Heart left ventricle (tissue), 13 donors: ENCODE measurements around the gene TSPAN11.

Experiments
- POLR2A ChIP-seq, 2 donors: fragments of 450-650 bp; IDR thresholded peaks; one replicate each; pipeline ENCODE4 v1.6.1; 2017; ENCODE audit warnings: antibody characterized with exemption in 2 of 2, mild to moderate bottlenecking in 2 of 2, moderate library complexity in 2 of 2
- TF ChIP-seq, protein P1 (sequence below), 12 donors: fragments of 200-600 bp; sonication (generic) in 4 of 12; IDR thresholded peaks; one replicate each; pipeline versions ENCODE4 v1.5.0 to v1.8.0; 2018 to 2022; ENCODE audit warnings: antibody characterized with exemption in 12 of 12, mild to moderate bottlenecking in 5 of 12
- donor health status: ischemic (EF 13 %, LVEDD 7.1; RV severe dilation, severe dysfunction).
- donor health status: DM: no; HTN: yes; CAD: no.
- donor health status: DM: no; HTN: no; CAD: no.
- donor health status: ischemic (EF 25% LVEDD 6.9; RV normal size, moderate dysfunction).
- donor health status: ischemic (EF 25% LVEDD 5.7; RV mildly dilated, moderate dysfunction).
- donor health status: ischemic (EF 35%, LVEDD 5.7; RV mildly dilated, moderate dysfunction).
- donor health status: nonischemic (EF 11% LVEDD 7.7; RV severe dilation, severe dysfunction).
- donor health status: DM: yes; HTN: yes; CAD: no.
- donor health status: PGD.
- donor health status: ischemic (EF 29% LVEDD 5.4; RV normal size, mild dysfunction).
- donor health status: nonischemic (EF 23%, LVEDD 6.1; RV moderate dilation, normal function).

DNA sequence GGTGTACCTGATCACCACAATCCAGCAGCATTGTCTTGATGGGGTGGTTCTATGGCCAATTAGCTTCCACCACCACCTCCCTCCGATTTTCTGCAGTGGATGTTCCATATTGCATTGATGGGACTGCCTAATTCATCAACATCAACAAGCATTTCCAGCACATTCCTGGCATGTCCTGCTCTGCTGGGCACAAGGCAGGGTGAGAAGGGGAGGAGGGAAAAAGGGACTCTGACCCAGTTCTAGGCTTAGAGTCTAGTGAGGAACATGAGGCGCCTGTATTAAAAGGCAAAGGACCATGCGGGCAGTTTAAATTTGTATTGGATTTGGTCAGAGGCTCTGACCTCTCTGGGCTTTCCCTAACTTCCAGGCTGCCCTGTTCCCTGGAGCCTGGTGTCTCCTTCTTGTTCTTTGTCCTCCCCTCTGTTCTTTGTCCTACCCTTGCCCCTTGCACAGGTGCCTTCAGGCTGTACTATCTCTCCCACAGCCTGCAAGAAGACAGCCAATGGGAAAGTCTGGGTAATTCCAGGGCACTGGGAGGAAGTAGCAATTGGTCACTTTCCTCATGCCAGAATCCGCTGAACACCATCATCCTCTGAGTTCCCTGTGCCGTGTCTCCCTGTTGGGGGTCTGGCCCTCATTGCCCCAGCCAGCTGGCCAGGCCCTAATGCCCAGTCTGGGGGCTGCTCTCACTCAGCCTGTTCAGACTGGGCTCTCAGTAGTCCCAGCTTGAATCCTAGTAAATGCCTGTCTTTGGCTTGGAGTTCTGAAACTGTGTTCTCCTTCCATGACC, 43.3 kb downstream of the TSPAN11 start:
- TF ChIP-seq POLR2A (IDR thresholded peaks at IDR 0.05) = no peak
- TF ChIP-seq, protein P1, sequence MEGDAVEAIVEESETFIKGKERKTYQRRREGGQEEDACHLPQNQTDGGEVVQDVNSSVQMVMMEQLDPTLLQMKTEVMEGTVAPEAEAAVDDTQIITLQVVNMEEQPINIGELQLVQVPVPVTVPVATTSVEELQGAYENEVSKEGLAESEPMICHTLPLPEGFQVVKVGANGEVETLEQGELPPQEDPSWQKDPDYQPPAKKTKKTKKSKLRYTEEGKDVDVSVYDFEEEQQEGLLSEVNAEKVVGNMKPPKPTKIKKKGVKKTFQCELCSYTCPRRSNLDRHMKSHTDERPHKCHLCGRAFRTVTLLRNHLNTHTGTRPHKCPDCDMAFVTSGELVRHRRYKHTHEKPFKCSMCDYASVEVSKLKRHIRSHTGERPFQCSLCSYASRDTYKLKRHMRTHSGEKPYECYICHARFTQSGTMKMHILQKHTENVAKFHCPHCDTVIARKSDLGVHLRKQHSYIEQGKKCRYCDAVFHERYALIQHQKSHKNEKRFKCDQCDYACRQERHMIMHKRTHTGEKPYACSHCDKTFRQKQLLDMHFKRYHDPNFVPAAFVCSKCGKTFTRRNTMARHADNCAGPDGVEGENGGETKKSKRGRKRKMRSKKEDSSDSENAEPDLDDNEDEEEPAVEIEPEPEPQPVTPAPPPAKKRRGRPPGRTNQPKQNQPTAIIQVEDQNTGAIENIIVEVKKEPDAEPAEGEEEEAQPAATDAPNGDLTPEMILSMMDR (IDR thresholded peaks at IDR 0.05) = no peak
